CD4-positive, alpha-beta T cell treated with Interleukin-12 subunit alpha and Interleukin-12 subunit beta, for 1 hour (primary cell): ENCODE measurements around the gene INPP4B.
"Not testable (repeated sequence)": the region's sequence is repeated elsewhere in the genome, so short reads cannot be mapped to it uniquely, and the experiment has no call there.

ENCODE experiments used
- DNase-seq: peaks from one replicate; pipeline ENCODE4 v3.0.0-alpha.2; 2020

The INPP4B gene

DNA sequence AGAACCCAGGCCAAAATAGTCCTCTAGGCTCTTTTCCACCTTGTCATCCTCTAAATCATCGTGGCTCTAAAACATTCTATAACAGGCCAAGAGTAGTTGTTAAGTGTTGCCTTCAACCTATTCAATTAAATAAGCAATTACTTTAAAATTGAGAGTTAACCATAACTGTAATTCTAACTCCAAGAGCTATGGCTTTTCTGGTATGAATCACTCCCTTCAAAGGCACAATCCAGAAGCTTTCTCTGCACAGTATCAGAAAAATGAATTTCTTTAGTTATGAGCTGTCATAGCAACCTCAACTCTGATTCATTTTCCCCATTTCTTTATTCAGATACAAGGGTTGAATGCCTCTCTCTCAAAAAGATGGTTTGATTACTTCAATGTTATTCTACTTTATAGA, 21.7 kb downstream of the INPP4B start:
- DNase-seq: no peak

DNA sequence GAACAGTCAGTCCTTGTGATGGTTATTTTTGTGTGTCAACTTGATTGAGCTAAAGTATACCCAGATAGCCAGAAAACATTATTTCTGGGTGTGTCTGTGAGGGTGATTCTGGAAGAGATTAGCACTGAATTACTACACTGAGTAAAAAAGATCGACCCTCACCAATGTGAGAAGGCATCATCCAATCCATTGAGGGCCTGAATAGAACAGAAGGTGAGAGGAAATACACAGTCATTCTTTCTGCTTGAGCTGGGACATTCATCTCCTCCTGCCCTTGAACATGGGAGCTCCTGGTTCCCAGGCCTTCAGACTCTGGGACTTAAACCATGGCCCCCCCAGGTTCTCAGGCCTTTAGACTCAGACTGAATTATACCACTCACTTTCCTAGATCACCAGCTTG, 22.3 kb downstream of the INPP4B start:
- no peak for DNase-seq

DNA sequence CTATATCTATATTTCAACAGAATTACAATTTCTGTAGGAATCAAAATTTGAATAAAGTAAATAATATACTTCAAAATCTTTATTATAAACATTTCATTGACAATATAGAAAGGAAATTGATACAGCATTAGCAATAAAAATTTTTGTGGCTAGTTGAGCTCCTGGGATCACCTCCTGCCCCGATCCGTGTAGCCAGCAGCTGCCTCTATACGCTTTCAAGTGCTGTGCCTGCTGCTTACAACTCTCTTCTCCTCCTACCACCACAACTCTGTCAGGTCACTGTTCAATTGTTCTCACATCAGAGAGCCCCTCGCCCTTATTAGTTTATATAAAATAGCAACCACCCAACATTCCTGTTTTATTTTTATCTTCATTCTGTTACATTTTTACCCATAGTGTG, 27.6 kb downstream of the INPP4B start:
- no peak for DNase-seq

DNA sequence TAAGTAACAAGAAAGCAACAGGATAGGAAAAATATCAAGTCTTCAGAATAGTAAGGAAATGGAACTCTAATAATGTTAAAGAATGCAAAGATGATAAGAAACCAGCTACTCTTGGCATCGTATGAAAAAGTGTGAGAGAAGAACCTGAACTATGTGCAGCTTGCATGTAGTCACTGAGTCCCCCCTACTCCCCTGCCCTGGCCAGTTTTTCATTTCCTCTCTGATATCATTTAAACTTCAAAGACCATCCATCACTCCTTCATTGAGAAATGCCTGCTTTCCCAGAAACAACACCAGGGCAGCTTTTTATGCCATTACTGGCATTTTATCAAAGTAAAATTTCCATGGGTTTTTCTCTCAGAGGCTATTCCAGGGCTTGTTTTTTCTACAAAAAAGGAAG, 28.1 kb downstream of the INPP4B start:
- DNase-seq: no peak

DNA sequence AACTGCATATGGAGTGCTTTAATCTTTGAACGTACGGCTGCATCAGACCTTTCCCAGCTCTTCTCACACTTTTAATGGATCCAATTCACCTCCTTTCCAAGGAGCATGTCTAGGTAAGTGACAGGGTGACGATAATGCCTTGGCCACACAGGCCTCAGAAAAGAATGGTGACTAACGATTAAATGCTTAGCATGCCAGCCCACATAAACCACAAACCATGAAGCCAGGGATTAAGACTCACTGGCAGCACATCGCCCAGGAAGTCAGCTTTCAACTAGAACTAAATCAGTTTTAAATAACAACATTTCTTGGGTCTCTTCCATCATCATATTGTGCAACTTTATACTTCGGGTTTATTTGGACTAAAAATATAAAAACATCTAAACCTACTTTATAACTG, 28.7 kb downstream of the INPP4B start:
- peak; percentile 10 for DNase-seq

DNA sequence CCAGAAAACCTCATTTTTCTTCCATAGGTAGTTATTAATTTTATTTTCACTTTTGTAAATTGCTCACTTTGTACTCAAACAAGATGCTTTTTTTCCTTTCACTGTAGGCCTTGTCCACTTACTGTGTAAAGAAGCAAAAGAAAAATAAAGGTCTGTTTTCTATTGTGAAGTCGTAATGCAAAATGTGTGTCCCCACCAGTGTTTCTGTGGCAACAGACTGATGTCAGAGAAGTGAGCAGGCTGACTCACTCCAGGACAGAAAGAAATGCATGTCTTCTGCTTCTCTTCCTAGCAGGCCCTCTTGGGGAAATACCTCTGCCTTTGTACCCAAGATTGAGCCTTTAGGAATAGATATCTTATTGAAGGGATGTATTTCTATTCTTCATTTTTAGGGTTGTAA, 30.3 kb downstream of the INPP4B start:
- no peak for DNase-seq

DNA sequence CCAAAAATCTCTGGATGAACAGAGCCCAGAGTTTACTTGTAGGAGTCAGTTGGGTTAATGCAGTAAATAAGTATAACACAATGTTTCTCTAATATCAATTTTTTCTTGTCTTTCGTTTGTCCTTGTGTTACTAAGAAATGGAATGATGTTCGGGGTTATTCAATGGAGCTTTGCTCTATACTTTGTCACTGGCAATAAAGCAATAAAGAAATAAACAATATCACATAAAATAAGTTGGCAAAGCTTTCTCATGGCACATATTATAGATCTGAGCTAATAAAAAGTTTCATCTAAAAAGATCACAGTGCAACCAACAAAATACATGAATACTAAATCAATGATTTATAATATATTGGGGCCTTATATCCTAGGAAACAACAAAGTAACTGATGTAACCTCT, 32.7 kb downstream of the INPP4B start:
- no peak for DNase-seq

DNA sequence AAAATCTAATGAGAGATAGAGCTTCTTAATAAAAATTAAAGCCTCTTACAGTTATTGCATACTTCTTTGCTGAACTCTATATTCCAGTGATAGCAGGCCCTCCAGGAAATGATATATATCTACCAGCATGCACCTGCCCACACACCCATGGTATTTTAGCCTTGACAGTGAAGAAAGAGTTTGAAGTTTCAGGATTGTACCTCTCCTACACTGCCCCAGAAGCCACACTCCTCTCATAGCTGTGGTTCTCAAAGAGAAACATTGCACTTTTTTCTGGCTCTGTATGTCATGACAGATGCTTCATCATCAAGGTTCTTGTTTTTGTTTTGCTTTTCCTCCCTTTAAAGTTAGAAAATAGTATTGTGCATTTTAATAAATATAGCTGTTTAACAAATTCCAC, 34.0 kb downstream of the INPP4B start:
- DNase-seq: no peak

DNA sequence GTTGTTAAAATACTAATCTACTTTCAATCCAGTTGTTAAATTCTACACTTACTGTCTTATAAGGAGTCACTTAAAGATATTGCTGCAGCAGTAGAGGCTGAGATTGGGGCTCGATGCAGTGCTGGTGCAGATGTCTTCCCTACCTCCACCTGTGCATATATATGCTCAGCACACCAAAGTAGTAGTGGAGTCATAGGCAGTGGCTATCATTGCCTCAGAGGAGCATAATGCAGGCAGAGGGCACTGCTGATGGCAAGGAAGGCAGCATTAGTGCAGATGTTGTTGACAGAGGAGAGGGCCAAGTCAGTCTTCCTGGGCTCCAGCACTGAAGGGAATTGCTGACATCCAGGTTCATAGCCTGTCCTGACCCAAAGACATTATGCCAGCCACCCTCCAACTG, 35.1 kb downstream of the INPP4B start:
- no peak for DNase-seq

DNA sequence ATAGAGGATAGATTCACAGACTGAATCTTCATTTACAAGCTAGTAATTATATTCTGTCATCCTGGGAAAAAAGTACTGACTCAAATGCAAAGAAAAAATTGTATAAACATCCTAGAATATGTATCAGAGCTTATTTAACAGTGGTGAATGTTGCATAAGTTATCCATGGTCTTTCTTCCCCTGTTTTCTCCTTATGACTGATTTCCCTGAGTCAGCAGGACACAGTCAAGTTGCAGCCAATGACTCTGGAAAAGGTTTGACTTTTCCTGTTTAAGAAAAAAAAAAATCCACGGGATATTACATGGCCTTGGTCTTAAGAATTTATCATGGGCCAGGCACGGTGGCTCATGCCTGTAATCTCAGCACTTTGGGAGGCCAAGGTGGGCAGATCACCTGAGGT, 36.5 kb downstream of the INPP4B start:
- DNase-seq: no peak

DNA sequence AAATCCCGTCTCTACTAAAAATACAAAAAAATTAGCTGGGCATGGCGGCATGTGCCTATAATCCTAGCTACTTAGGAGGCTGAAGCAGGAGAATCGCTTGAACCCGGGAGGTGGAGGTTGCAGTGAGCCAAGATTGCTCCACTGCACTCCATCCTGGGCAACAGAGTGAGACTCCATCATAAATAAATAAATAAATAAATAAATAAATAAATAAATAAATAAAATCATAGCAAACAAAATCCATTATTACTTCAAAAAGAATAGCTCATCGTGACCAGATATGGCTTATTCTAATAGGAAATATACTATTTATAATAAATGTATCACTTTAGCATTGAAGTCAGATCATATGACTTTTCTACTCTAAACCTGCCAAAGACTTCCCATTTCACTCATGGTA, 42.2 kb downstream of the INPP4B start:
- not testable (repeated sequence) for DNase-seq

DNA sequence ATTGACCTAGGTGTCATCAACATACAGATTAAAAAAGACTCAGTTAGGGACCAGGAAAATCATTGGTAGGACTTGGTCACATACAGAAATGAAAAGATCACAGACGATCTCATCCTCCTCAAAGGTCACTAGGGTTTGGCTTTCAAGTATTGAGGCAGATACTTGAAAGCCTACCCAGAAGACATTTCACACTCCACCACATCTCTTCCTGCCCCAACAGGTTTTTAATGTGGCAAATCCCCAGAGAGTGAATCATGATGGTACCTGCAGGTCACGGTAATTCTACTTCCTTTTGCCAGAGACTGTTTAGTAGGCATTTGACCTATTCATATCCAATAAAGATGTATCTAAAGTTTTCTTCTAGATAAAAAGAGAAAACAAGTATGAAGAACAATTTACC, 44.1 kb downstream of the INPP4B start:
- DNase-seq: no peak

DNA sequence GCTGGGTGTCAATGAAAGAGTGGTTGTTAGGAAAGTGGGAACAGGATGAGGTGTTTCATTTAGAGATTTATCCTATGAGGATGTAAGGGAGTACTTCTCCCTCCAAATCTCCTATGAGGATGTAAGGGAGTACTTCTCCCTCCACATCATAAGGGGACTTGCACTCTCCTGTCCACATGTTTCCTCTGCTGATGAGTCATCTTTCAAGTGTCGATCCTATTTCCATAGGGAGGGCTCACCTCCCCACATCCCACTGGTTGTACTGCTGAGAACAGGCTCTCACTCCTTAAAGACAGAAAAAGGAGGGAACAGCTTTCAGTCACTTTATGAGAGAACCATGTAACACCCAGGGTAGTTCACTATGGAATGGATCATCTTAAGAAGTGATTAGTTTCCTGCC, 65.0 kb downstream of the INPP4B start:
- DNase-seq: no peak

DNA sequence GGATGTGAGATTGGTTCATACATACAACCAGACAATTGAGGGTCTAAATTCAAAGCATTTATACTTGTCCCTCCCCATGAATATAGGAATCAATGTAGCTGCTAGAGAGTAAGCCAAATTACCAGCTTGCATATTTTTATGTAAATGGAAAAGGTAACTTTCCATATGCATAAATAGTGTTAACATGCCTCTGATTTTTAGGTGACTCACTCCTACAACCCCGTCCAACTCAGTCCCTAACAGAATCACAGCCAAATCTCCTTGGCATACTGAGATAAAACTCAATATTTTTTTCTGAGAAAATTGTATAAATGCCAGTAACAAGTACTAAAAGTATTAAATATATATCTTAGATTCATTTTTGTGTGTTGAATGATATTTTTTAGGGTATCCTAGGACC, 67.2 kb downstream of the INPP4B start:
- no peak for DNase-seq

DNA sequence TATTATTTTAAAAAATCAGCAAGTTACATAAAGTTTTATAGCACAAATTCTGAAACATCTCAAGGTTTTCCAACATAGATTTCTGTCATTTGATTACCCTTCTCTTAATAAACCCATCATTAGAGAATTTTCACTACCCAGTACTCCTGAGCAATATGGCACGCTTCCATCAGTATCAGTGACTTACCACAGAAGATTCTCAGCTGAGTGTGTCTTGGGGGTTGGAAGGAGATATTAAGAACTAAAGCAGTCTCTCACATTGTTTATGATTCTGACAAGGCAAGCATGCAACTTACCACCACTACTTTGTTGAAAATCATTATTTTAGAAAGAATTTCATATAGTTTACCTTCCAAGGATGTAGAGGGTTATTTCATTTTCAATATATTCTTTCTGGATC, 67.7 kb downstream of the INPP4B start:
- DNase-seq: no peak

DNA sequence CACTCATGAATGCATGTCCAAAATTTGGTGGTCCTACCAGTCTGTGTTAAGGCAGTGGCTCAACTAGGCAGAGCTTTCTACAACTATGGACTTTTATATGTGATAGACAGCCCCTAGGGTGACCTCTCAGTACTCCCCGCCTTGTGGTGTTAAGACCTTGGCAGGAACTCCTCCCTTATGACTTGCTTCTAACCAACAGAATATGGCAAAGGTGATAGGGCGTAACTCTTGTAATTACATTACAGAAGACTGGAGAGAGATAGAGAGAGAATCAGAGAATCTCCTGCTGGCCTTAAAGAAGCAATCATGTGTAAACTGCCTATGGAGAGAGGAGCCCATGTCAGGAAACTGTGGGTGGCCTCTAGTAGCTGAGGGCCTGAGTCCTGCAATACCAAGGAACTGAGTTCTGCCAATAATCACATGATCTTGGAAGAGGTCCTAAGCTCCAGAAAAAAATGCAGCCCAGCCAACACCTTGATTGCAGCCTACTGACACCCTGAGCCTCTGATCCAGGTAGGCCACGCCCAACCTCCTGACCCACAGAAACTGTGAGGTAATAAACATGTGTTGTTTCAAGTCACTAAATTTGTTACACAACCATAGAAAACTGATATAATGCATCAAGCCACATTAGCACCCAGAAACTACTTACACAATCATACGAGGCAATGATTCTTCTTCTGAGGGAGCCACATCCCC, 68.9 kb downstream of the INPP4B start:
- DNase-seq: no peak

DNA sequence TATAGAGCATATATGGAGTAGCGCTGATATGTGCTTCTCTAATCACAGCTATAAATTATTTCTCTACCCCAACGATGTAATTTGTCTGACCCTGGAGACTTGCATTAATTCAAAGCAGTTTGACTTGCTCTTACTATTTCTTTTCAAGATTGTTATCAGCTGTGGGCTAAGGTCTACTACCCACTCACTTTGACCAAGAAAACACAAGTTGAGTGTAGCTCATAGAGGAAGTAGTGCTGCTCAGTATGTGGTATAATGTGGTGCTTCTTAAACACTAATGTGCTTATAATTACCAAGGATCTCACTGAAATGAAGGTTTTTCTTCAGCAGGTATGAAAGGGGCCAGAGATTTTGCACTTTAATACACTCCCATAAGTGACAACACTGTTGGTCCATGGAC, 70.1 kb downstream of the INPP4B start:
- DNase-seq: no peak

DNA sequence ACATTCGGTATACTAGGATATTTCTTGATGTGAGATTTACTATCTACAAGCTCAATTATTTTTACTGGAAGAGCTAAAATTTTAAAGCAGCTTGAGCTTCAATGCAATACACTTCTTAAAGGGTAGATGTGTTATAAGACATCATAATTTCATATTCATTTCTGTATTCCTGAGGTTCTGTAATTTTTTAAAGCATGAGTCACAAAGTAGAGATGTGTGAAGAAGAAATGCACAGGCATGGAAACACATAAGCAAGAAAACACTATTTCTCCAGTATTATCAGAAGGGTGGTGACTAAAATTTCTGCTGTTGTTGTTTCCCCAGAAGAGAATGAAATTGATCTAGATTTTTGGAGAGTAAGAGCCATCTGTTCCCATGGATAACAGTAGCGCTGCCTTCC, 72.6 kb downstream of the INPP4B start:
- DNase-seq: no peak

DNA sequence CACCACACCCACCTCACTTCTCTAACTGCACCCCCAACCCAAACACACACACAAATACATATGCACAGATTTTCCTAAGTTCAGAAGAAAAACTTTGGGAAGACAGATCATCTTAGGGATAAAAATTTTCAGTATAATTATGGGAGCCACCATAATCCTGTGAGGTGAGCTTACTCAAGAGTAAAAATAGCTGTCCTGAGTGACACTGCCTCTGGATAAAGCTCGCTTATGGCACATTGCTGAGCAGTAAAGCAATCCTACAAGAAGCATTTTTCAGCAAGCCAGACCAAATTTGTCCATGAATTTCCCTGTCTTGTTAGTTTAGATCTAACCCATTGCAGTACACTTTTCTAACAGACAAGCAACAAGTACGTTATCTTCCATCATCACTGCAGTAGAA, 83.8 kb downstream of the INPP4B start:
- no peak for DNase-seq

DNA sequence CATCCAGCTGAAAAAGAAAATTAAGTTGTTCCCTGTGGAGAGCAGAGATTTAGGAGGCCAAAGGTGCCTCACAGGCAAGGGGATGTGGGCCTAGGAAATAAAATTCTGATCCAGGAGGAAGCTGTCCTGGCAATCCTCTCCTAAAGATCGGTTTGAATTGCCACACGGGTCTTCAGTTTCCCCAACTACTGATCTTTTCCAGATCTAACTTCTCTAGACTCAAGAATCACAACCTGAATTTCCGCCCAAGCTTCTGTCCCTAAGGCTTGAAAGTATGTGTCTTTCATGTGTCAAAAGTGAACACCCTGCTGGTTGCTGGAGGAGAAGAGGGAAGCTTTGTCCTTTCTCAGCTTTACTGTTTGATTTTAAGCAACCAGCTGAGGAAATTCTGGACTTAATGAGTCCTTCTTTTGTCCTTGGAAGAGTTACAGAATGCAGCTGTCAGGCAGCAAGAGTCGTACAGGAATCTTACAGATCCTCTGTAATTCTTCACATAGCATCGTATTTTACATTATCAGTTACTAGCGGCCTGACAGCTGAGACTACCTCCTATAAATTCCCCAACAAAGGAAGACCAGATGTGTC, 93.8 kb downstream of the INPP4B start:
- DNase-seq: no peak

DNA sequence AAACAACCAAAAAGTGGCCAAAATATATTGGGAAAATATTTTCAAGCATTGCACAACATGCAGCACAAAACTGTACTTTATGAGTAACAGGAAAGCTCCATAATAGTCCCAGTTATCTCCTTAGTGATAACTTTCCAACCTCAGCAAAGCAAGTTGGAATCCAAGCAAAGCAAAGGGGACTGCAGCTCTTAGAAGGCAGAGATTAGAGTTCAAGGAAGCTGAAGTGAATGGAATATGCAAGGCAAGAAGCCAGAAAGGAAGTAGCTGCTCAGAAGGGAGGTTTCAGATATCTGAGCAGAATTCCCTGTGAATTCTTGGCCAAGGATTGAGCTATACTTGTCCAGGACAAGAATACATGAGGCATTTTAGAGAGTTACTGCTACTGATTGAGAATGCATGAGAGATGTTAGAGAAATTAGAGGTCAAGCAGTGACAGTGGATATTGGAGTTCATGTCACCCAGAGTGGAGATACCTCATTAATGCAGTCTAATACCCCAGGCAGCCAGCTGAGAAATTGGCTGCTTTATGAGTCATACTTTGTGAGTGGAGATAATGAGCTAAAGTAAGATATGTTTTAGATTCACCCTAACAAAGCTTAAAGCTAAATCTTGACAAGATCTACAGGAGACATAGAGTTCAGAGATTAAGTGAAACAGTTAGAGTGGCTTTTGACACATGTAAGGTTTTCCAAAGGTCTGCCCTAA, 102.8 kb downstream of the INPP4B start:
- no peak for DNase-seq

DNA sequence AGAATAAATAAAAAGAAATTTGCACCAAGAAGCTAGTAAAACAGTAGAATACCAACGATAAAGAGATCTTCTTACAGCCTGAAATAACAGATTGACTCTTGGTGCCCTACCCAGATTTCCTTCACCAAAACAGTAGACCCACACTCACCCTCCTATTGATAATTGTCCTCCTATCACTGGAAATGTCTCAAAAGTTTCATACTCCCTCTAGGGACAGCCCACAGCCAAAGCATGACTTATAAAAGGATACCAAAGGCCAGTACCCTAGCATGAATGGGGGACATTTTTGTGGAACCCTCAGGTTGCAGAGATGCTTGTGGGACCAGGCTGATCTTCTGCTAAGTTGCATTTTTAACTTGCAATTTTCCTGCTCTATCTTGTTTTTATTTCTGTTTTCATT, 104.1 kb downstream of the INPP4B start:
- DNase-seq: no peak

DNA sequence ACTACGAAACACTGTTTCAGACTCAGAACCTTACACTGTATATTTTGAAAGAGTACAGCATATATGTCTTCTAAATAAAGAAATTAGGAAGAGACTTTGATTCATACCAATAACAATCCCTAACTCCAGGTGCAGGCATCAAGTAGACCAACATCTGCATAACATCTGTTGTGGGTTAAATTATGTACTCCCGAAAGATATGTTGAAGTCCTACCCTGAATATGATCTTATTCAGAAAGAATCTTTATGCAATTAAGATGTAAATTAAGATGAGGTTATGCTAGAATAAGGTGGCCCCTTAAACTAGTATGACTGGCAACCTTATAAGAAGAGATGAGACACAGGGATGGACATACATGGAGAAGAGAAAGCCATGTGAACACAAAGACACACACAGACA, 117.9 kb downstream of the INPP4B start:
- DNase-seq: no peak

DNA sequence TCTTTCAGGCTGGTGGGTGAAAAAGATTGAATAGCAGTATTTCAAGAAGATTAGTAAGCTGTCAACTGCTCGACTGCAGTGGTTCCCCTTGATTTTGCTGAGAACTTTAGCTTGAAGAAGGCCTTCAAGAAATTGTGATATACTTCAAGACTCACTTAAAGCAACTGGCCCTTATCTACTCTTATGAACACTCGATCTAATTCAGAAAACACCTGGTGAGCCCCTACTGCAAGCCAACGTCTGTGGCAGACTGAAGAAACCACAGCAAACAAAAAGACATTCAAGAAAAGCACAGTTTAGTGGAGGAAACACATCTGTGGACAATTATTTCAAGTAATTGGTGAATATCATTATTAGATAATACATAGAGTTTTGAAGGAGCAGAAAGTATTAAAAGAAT, 119.0 kb downstream of the INPP4B start:
- no peak for DNase-seq

DNA sequence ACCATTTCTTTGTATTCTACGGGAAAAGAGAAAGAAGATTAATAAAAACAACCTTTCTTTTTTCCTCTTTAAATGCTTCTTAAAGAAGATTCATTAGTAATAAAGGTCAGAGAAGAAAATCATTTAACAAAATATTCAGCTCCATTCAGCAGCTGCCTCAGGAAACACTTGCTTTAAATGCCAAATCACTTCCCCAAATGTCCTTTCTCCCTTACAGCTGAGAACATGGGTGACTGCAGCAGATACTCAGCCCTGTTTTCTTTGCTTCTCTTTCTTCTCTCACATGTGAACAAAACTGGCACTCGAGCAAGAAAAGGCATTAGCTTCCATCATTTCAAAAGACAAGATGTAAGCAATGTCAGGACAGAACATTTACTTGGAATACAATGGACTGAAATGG, 120.2 kb downstream of the INPP4B start:
- no peak for DNase-seq
